Endothelial cell of umbilical vein (primary cell): ENCODE results near the gene ARHGEF7. TPM values are rescaled to one million over a fixed set of nuclear protein-coding genes. Genes with fewer than 3 reads are reported as not detected.

Source experiments
- BruUV-seq: library from RNA; stranded (reverse); fragments of 400-500 nt; replicated peaks from 2 replicates; lab custom pipeline; 2021; lab: Mats Ljungman, UMichigan
- CTCF ChIA-PET: fragments of 300-600, 350-600 bp; sonication (Branson Sonifier 250); formaldehyde crosslinking; loops from one replicate; lab custom pipeline; 2021; ENCODE audit warnings: antibody characterized with exemption, inconsistent platforms; lab: Charles Lee
- POLR2A ChIA-PET: fragments of 300-600, 350-600 bp; sonication (Branson Sonifier 250); formaldehyde crosslinking; loops from one replicate; lab custom pipeline; 2021; ENCODE audit warnings: antibody characterized with exemption, inconsistent platforms; lab: Charles Lee
- DNase-seq: peaks from one replicate; pipeline ENCODE4 v3.0.0-alpha.2; 2011; ENCODE audit warnings: low read depth, low spot score
- FAIRE-seq: peaks from 2 replicates; lab custom pipeline; 2011; peaks lifted over from hg19 to GRCh38; lab: Jason Lieb, UNC
- H2AFZ ChIP-seq: 2 replicates; pipeline ENCODE4 v1.6.0; 2012; ENCODE audit warnings: low read depth, low read length, control low read depth, inconsistent platforms
- H3K27ac ChIP-seq: 2 replicates; pipeline ENCODE4 v1.5.1; 2011; ENCODE audit warnings: low read depth, mild to moderate bottlenecking, control low read depth, low read length, moderate library complexity; ENCODE audit not compliant: insufficient read depth
- H3K27me3 ChIP-seq, 2 experiments: 2 replicates each; pipeline versions ENCODE4 v1.6.0 to v1.6.1; 2011; ENCODE audit warnings: low read length in 2 of 2, mixed read lengths in 1 of 2; ENCODE audit not compliant: control insufficient read depth in 2 of 2, insufficient read depth in 2 of 2
- H3K36me3 ChIP-seq, 2 experiments: 2 replicates in 1 of 2; 3 replicates in 1 of 2; pipeline ENCODE4 v1.5.1; 2011; ENCODE audit warnings: low read length in 2 of 2, mild to moderate bottlenecking in 1 of 2, moderate library complexity in 1 of 2; ENCODE audit not compliant: control insufficient read depth in 2 of 2, insufficient read depth in 2 of 2; ENCODE audit errors: extremely low read depth in 1 of 2
- H3K4me1 ChIP-seq: 3 replicates; pipeline ENCODE4 v1.5.1; 2011; ENCODE audit warnings: mild to moderate bottlenecking, low read length; ENCODE audit not compliant: control insufficient read depth, insufficient read depth; ENCODE audit errors: extremely low read depth
- H3K4me2 ChIP-seq: 2 replicates; pipeline ENCODE4 v1.6.1; 2011; ENCODE audit warnings: low read length, control low read depth, mixed read lengths; ENCODE audit not compliant: insufficient read depth
- H3K4me3 ChIP-seq, 3 experiments: fragments of 200-600 bp in 1 of 3; sonication (generic), shearing (Covaris generic) in 1 of 3; replicated peaks in 1 of 3; 2 replicates each; pipeline ENCODE4 v1.5.1; 2011 to 2016; ENCODE audit warnings: control low read depth in 3 of 3, low read length in 3 of 3, mild to moderate bottlenecking in 2 of 3, inconsistent platforms in 1 of 3, low read depth in 1 of 3, moderate library complexity in 1 of 3; ENCODE audit not compliant: insufficient read depth in 1 of 3
- H3K79me2 ChIP-seq: 2 replicates; pipeline ENCODE4 v1.6.0; 2012; ENCODE audit warnings: low read length, inconsistent platforms; ENCODE audit not compliant: control insufficient read depth, insufficient read depth
- H3K9ac ChIP-seq: replicated peaks from 2 replicates; pipeline ENCODE3; 2011; ENCODE audit warnings: low read length, control low read depth; ENCODE audit not compliant: insufficient read depth; ENCODE audit errors: extremely low read depth
- H3K9me1 ChIP-seq: replicated peaks from 3 replicates; pipeline ENCODE4 v1.6.0; 2011; ENCODE audit warnings: mild to moderate bottlenecking, low read length; ENCODE audit not compliant: control insufficient read depth, insufficient read depth; ENCODE audit errors: extremely low read depth
- H3K9me3 ChIP-seq: replicated peaks from 2 replicates; pipeline ENCODE4 v1.5.1; 2012; ENCODE audit warnings: low read length, inconsistent platforms; ENCODE audit not compliant: control insufficient read depth, insufficient read depth
- H4K20me1 ChIP-seq: replicated peaks from 2 replicates; pipeline ENCODE3; 2011; ENCODE audit warnings: mild to moderate bottlenecking, low read length; ENCODE audit not compliant: control insufficient read depth, insufficient read depth; ENCODE audit errors: extremely low read depth
- EZH2 ChIP-seq: IDR thresholded peaks from 2 replicates; pipeline ENCODE4 v1.6.1; 2012; ENCODE audit warnings: borderline replicate concordance, low read depth, mild to moderate bottlenecking, moderate library complexity, low read length, inconsistent platforms; ENCODE audit not compliant: severe bottlenecking
- FOS ChIP-seq: IDR thresholded peaks from 2 replicates; pipeline ENCODE4 v1.6.1; 2011; ENCODE audit warnings: mild to moderate bottlenecking, low read length, moderate library complexity, borderline replicate concordance; ENCODE audit not compliant: insufficient read depth
- GATA2 ChIP-seq: IDR thresholded peaks from 2 replicates; pipeline ENCODE4 v1.7.0; 2011; ENCODE audit warnings: low read depth, mild to moderate bottlenecking, moderate library complexity, mixed read lengths, low read length; ENCODE audit not compliant: insufficient read length, insufficient read depth
- JUN ChIP-seq: IDR thresholded peaks from 2 replicates; pipeline ENCODE4 v1.6.1; 2011; ENCODE audit warnings: borderline replicate concordance, low read depth; ENCODE audit not compliant: insufficient read length, insufficient read depth
- MYC ChIP-seq: IDR thresholded peaks from one replicate; pipeline ENCODE4 v1.6.1; 2011; ENCODE audit warnings: mild to moderate bottlenecking, low read depth, low read length
- POLR2A ChIP-seq: IDR thresholded peaks from 2 replicates; pipeline ENCODE4 v1.6.1; 2012; ENCODE audit warnings: low read depth, mild to moderate bottlenecking, control low read depth, low read length
- POLR2AphosphoS5 ChIP-seq: IDR thresholded peaks from 2 replicates; pipeline ENCODE4 v1.6.1; 2012; ENCODE audit warnings: low read depth, mild to moderate bottlenecking, control low read depth, low read length, moderate library complexity; ENCODE audit not compliant: insufficient read depth
- dilution Hi-C: fragments of 300-500 bp; cut with MboI; formaldehyde crosslinking; loops from one replicate; pipeline ENCODE4 v1.15.0; 2019; ENCODE audit warnings: low sequenced_read_pairs; ENCODE audit not compliant: extremely low pct_ligation_motif_present
- intact Hi-C: fragments of 100-400 bp; cut with micrococcal nuclease; formaldehyde crosslinking; loops from one replicate; pipeline ENCODE4 v1.10.0; 2022
- polyA plus RNA-seq, 4 experiments: library from polyadenylated mRNA; depleted of rRNA in 3 of 4; stranded (reverse) in 3 of 4; unstranded in 1 of 4; fragments of >200 nt; gene quantifications; 2 replicates each; pipeline versions ENCODE4 v1.2.1 to v1.2.3, GENCODE V29; 2011 to 2012; ENCODE audit warnings: missing spikeins in 1 of 4
- total RNA-seq: library from RNA; stranded (reverse); gene quantifications from 2 replicates; pipeline ENCODE4 v1.2.3, GENCODE V29; 2021
- TF ChIP-seq, protein P1 (sequence below), 2 donors: IDR thresholded peaks; 1 replicate in 1 of 2; 2 replicates in 1 of 2; pipeline ENCODE4 v1.5.1; 2011; ENCODE audit warnings: low read length in 2 of 2, mild to moderate bottlenecking in 2 of 2, moderate library complexity in 2 of 2, control low read depth in 1 of 2, inconsistent platforms in 1 of 2, low read depth in 1 of 2; ENCODE audit not compliant: insufficient read depth in 1 of 2; ENCODE audit errors: extremely low read depth in 1 of 2
- TF ChIP-seq, protein P2 (sequence below): IDR thresholded peaks from 2 replicates; pipeline ENCODE4 v1.6.1; 2011; ENCODE audit not compliant: insufficient read depth, insufficient read length

Gene ARHGEF7
- total and polyA plus RNA-seq, 2 donors (not counting 3 experiments of a cell fraction or from before 2014, with no cell fraction given), result 94.9 to 155 TPM

- no peak overlapping the region for H3K27ac ChIP-seq
- no peaks in the 10 kb centered on the region for H3K9me1 ChIP-seq
- POLR2A ChIA-PET, result no interaction called here
- intact Hi-C loops (no loop called here), dilution Hi-C loops (no loop called here)
- TF ChIP-seq EZH2 (no peak), POLR2AphosphoS5 (no peak), JUN (no peak), POLR2A (no peak), FOS (no peak), MYC (no peak), GATA2 (no peak)
- TF ChIP-seq, protein P1, sequence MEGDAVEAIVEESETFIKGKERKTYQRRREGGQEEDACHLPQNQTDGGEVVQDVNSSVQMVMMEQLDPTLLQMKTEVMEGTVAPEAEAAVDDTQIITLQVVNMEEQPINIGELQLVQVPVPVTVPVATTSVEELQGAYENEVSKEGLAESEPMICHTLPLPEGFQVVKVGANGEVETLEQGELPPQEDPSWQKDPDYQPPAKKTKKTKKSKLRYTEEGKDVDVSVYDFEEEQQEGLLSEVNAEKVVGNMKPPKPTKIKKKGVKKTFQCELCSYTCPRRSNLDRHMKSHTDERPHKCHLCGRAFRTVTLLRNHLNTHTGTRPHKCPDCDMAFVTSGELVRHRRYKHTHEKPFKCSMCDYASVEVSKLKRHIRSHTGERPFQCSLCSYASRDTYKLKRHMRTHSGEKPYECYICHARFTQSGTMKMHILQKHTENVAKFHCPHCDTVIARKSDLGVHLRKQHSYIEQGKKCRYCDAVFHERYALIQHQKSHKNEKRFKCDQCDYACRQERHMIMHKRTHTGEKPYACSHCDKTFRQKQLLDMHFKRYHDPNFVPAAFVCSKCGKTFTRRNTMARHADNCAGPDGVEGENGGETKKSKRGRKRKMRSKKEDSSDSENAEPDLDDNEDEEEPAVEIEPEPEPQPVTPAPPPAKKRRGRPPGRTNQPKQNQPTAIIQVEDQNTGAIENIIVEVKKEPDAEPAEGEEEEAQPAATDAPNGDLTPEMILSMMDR (IDR thresholded peaks at IDR 0.05; ENCODE audit: extremely low read depth in 1 of 2, insufficient read depth in 1 of 2, low read depth in 1 of 2, low read length in 2 of 2), result no peak
- TF ChIP-seq, protein P2, sequence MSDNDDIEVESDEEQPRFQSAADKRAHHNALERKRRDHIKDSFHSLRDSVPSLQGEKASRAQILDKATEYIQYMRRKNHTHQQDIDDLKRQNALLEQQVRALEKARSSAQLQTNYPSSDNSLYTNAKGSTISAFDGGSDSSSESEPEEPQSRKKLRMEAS, result no peak
- no peaks in the 10 kb centered on the region for H3K4me1 ChIP-seq
- no peaks in the 10 kb centered on the region for H3K79me2 ChIP-seq
- DNase-seq (no peak), FAIRE-seq (no peak)
- no TSS peak for BruUV-seq
- H3K4me3 ChIP-seq, result no peak overlapping the region
- no peak overlapping the region for H2AFZ ChIP-seq
- no peaks in the 10 kb centered on the region for H4K20me1 ChIP-seq
- no peak overlapping the region for H3K4me2 ChIP-seq
- H3K36me3 ChIP-seq, result no peaks in the 10 kb centered on the region
- CTCF ChIA-PET, result interaction anchor here (0.9 to 1.0 kb wide), 2 partner anchors 9 to 28 kb away, joined by 3 read pairs; no protein-coding TSS in a partner anchor
- no peaks in the 10 kb centered on the region for H3K9me3 ChIP-seq
- H3K9ac ChIP-seq, result no peak overlapping the region
- H3K27me3 ChIP-seq, result peaks cover 14 to 16% of the 10 kb centered on the region in 2 experiments
Observed at GRCh38 chr13:111095911-111096501, 19.1 kb upstream of the ARHGEF7 start.
